CD4-positive, alpha-beta T cell treated with Interleukin-6 for 4 hours (primary cell): ENCODE data around the gene COL23A1.

Source experiments
- DNase-seq: peaks from one replicate; pipeline ENCODE4 v3.0.0-alpha.2; 2020; ENCODE audit warnings: mixed read lengths

Gene COL23A1

DNA sequence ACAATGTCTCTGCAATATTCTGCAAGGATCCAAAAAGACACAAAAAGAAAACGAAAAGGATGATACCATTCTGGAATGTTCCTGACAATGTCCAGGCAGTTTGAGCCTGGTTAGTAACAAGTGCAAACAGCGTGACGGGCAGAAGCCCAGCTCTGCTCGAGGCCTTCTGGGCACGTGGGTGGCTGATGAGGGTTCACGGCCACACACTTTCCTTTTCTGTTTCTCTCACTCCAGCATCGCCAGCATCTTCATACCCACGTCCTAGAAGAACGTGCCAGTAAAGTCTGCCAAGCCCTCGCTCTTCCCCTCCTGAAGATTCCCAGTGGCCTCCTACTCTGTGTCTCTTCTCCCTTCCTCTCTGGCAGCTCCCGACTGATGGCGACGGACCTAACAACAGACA is 36.7 kb downstream of the COL23A1 start:
- DNase-seq, result no peak

DNA sequence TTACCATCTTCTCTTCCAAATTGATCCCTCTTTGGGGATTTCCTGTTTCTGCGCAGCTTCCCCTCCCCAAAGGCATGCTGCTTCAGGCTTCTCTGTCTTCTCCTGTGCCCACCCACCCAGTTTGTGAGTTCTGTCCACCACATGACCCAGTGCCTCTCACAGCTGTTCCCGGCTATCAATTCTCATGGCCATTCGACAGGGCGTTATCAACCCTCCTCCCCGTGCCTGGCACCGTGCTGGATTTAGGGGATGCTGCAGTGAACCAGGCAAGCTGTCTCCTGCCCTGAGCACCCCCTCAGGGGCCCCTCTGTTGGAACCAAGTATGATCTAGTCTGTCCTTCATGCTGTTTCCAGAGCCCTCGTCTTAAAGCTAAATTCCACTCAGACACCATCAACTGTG is 38.7 kb downstream of the COL23A1 start:
- no peak for DNase-seq

DNA sequence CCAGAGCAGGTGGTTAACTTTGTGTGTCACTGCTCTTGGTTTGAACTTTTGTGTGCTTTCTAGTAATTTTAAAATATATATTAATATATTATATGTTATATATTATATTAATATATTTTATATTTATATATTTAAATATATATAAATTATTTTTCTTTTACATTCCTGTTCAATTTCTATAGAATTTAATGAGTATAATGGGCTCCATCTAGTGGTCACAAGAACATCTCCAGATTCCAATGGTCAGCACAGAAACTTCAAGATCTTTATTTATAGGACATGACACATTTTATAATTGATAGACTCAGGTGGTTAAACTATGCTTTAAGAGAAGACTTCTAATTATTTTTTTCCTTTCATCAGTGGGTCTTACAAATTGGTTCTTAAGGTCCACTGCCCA is 39.1 kb downstream of the COL23A1 start:
- no peak for DNase-seq

DNA sequence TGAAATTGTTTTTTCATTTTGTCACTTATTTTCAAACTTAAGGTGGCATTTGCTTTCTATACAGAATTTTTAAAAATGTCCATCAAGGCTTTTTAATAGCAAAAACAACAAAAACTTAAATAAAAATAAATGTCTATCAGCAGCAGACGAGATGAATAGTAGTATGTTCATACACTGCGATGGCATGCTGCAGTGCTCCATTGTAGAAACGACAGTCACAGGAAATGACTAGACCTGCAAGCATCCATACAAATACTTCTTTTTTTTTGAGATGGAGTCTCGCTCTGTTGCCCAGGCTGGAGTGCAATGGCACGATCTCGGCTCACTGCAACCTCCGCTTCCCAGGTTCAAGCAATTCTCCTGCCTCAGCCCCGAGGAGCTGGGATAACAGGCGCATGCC is 41.4 kb downstream of the COL23A1 start:
- no peak for DNase-seq

DNA sequence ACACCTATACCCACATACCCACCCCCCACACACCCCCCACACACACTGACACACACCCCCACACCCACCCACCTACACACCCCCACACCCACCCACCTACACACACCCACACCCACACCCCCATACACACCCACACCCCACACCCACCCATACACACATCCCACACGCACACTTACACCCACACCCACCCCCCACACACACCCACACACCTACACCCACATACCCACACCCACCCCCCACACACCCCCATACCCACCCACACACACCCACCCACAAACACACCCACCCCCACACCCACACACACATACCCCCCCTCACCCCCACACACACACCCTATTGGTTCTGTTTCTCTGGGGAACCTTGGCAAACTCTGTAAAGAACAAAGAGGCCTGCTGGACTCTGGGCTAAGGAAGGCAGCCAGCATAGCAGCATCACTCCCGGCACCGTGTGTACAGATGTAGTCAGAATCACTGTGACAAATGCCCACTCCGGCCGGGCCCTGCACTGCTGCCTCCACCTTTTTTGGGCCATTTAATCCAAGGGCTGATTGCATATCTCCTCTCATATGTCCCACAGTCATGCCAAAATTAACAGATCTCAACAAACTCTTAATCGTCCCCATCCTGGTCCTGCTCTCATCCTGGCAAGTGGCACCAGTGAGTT is 42.3 kb downstream of the COL23A1 start:
- no peak for DNase-seq

DNA sequence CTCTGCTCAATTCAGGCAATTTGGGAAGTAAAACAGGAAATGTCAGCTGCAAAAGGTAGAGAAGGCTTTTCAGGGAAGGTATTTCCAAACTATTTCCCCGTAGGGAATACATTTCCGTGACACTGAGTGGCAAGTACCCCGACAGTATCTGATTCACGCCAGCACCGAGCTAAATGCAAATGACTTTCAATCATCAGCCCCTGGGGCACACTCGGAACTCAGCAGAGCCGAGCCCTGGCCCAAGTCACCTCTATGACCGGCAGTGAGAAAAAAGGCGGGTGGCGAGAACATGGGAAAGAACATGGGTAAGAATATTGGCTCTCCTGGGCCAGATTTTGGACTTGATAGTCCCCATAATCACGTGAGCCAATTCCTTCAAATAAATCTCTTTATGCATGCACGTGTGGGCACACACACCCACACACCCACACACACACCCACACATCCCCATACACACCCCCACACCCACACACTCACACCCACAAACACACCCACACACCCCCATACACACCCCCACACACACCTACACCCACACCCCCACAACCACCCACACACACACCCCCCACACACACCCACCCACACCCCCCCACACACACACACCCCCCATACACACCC is 43.0 kb downstream of the COL23A1 start:
- DNase-seq, result no peak

DNA sequence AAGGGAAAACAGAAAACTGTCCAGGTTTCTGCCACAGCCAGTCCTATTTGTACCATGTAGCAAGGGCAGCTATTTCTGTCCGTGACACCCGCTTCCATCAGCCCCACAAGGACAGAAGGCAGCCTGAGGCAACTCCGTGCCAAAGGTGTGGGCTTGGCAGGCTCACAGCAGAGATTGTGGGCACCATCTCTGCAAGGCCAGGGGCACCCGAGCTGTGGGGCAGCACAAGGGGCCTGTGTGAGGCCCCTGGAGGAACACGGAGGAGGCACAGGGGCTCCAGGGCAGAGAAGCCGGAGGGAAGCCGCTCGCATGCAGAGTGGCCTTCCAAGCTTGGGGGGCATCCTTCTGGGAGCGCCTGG is 43.5 kb downstream of the COL23A1 start:
- no peak for DNase-seq

DNA sequence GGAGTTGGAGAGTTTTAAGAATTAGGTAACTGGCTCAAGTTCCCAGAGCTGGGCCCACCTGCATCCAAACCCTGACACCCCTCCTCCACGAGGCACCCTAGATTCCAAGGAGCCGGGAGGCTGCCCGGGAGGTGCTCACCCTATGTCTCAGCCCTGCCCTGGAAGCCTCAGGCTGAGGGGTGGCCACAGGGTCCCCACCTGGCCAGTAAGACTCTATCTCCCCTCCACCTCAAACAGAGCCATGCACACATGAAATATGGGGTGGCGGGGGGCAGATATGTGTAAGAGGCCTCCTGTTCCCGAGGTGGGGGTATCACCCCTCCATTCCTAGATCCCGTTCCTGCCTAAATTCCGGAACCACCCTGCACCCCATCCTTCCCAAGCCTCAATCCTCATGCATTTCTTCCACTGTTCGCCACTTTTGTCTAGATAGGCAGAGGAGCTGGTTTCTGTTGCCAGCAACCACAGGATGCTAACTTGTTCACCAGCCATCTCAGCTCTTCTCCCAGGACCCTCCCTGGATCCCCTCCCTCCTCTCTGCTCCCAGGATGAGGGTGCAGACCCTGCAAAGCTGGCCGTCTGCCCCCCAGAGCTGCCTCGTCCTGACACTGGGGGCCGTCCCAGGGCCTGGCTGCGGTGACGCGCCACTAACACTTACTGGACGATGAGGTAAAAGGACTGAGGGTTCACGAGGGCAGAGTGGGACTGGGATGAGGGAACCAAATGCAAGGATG is 44.1 kb downstream of the COL23A1 start:
- no peak for DNase-seq

DNA sequence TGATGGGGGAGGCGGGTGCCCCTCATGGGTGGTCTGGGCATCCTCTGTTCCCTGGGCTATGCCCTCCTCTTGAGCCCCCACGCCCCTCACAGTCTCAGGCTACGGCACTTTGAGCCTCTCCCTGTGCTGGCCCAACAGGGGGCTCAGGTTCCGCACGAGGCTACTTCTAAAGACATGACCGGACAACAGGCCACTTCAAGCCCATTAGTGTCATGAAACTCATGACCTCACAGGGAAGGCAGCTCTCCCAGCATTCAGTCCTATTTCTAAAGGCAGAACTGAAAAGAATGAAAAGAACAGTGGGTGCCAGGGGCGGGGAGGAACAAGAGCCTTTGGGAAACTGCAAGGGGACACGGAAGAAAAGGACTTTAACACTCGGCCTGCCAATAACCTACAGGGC is 45.0 kb downstream of the COL23A1 start:
- DNase-seq, result no peak

DNA sequence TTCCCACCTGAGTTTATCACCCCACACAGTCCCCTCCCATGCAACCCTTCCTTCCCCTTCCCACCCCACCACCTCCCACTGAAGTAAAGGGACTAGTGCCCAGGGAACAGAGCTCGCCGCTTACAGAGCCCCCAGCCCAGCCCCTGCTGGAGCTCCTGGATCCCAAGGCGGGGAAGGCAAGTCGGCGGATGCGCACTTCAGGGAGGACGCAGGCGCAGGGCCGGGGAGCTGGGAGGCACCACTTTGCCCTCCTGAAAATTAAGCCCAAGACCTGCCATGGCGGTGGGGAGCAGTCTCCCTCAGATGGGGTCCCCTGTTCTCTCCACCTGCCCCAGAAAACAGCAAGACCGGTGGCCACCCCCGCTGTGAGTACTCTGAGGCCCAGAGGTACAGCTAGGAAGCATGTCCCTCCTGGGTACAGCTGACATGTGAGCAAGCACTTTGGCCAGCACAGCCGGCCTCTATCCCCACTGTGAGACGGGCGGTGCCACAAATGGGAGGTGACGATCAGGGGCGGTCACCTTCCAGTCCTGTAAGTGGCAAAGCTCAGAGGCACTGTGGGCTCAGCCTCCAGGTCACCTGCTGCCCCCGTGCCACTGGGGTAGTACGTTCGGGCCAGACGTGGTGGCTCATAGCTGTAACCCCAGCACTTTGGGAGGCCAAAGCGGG is 45.9 kb downstream of the COL23A1 start:
- DNase-seq, result no peak

DNA sequence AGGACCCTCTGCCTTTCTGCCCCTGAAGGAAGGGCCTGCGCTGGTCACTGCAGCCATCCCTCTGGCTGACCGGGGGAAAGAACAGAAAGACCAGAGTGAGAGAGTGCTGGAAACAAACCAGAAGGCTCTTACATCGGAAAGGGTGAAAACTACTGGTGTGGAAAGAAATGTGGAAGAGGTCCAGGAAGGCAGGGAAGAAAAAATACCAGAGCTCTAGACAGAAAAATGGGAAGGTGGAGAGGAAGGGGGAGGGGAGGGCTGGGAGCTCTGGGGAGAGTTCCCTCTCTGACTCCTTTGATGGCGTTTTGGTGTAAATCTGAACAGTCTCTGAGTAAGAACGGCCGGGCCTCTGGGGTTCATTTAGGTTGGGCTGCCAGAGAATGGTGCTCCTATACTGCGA is 47.7 kb downstream of the COL23A1 start:
- DNase-seq, result no peak

DNA sequence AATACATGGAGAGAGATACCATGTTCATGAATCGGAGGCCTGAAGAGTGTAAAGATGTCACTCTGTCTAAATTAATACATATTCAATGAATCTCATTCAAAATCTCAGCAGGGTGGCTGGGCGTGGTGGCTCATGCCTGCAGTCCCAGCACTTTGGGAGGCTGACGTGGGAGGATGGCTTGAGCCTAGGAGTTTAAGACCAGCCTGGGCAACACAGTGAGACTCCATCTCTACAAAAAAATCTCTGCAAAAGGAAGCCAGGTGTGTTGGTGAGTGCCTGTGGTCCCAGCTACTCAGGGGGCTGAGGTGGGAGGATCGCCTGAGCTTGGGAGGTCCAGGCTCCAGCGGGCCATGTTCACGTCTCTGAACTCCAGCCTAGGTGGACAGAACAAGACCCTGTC is 49.7 kb downstream of the COL23A1 start:
- DNase-seq, result no peak

DNA sequence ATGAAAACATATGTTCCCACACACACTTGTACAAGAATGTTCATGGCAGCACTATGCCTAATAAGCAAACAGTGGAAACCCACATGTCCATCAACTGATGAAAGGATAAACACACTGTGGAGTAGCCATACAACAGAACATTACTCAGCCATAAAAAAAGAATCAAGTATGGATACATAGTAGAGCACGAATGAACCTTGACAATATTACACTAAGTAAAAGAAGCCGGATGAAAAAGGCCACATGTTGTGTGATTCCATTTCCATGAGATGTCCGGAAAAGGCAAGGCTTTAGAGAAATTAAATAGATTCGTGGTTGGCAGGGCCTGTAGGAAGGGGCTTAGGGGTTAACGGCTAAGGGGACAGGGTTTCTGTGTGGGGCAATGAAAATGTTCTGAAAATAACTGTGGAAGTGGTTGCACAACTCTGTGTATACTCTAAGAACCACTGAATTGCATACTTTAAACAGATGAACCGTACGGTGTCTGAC is 51.4 kb downstream of the COL23A1 start:
- DNase-seq, result no peak

DNA sequence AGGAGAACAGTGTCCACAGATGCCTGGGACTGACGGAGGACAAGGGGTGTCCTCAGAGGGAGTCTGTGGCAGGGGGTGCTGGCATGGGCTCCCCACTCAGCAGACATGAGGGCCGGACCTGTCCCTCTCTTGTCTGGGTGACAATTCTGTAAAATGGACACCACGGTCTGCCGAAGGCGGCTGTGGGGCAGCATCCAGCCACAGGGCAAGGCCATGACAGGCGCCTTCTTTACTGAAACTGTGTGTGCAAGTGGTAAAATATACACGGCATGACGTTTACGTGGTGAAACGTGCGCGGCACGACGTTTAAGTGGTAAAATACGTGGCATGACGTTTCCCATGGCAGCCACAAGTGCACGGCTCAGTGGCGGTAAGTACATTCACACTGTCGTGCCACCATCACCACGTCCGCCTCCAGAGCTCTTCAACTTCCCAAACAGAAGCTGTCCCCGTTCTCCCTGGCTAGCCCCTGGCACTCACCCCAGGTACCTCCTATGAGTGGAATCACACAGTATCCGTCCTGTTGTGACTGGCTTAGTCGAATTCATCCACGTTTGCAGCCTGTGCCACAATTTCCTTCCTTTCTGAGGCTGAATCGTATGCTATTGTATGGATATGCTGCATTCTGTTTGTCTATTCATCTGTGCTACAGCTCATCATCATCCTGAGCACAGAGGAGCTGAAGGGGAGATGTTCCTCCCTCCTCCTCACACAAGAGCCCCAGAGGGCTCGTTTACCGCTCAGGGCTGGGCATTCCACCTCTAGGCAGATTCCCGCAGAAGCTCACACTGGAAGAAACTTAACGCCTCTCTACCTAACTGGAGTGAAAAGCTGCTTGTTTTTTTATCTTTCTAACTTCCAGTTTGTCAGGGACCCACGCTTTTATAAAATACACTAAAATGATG is 52.5 kb downstream of the COL23A1 start:
- DNase-seq, result no peak

DNA sequence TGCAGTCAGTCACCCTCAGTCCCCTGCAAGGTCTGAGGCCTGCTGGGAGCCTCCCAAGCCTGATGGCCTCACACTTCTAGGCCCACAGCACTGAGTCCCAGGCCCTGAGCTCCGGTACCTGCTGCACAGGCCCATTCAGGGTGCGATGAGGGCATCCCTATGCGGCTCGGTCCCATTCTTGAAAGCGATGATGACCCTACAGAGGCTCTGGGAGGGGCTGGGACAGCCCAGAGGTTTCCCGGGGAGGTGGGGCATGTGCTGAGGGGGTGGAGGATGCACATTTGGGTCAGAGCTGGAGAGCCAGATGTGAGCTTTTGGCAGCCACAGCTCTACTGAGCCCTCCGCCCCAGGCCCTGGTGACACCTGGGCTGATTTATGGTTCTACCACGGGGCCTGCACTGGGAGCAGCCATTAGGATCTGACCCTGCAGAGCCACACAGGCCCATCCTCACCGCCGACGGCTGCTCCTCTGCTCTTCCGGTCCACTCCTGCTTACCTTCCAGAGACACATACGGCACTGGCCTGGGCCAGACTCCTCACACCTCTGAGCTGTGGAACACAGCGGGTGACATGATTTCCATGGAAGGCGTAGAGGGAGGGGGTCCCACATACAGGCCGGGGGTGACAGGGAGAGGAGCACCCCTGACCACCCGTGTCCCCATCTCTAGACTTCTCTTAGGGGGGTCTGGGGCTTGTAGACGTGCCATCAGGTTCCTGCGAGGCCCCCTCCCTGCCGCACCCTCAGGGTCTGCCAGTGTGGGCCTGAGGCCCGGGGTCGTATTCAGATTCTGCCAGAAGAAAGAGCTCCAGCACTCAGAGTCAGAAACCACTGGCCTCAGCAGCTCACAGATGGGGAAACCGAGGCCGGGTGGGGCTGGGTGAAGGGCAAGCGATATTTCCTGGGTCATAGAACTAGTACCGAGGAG is 53.4 kb downstream of the COL23A1 start:
- DNase-seq, result no peak

DNA sequence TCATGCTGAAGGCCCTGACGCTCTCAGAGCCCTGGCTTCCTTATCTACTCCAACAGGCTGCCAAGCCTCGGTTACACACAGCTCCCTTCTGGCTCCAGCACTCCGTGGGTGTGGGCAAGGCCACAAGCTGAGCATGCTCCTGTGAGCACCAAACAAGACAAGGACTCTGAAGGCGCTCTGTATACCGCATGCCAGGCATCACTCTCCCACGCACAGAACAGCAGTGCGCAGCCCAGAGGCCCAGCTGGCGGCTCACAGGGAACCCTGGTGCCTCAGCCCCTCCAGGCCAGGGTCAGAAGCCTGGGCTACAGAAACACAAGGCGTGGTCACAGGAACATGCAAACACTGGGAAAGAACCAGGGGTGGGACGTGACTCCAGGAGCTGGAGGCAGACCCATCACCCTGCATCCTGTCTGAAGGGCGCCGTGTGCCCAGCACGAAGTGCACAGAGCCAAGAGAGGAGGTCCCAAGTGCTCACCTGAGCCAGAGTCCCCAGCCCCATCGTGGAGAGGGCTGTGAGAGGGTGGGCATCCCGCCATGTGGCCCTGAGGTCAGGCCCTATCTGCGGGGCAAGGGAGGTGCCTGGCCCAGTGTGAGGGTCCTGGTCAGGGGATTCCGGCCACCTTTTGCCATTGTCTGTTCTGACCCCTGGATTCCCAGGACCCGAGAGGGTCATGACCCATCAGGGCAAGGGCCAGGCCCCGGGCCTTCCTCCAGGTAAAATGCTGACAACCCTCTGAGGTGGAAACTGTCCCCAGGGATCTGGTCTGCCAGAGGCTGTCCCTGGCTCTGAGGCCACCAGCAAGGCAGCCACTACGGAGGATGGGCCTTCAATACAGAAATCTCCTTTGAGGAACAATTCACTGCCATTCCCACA is 54.7 kb downstream of the COL23A1 start:
- DNase-seq, result no peak

DNA sequence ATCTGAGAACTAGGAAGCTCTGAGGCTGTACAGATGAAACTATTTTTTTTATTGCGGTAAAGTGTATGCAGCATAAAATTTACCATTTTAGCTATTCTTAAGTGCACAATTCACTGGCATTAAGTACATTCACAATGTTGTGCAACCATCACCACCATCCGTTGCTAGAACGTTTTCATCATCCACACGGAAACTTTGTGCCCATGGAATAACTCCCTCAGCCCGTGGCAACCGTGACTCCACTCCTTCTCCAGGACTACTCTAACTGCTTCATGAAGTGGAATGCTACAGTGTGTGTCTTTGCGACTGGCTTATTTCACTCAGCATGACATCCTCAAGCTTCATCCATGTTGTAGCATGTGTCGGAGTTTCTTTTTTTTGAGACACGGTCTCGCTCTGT is 57.1 kb downstream of the COL23A1 start:
- no peak for DNase-seq

DNA sequence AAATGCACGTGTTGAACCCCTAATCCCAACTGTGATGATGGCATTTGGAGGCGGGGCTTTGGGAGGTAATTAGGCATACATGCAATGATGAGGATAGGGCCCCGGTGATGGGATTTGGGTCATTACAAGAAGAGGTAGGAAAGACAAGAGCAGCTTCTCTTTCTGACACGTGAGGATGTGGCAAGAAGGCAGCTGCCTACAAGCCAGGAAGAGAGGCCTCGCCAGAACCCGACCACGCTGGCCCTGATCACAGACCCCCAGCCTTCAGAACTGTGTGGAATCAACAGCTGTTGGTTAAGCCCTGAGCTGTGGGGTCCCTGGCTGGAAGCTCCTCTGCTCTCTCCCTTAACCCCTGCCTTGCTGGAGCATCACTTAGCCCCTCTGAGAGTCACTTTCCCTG is 57.5 kb downstream of the COL23A1 start:
- DNase-seq, result no peak

DNA sequence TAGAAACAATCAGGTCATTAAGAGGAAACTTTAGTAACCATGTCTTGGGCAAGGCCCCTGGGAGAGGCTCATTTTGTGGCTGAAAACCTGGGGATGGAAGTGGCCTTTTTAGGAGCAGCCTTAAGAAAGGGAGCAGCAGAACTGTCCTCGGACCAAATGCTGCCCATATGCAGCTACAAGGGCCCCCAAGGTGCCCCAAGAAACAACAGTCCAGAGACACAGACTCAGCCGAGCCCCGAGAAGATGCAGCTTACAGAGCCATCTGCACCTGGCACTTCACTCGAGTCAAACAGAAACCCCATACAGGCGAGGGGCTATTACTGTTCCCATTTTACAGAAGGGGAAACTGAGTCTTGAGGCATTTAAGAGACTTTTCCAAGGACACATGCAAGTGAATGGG is 58.0 kb downstream of the COL23A1 start:
- no peak for DNase-seq

DNA sequence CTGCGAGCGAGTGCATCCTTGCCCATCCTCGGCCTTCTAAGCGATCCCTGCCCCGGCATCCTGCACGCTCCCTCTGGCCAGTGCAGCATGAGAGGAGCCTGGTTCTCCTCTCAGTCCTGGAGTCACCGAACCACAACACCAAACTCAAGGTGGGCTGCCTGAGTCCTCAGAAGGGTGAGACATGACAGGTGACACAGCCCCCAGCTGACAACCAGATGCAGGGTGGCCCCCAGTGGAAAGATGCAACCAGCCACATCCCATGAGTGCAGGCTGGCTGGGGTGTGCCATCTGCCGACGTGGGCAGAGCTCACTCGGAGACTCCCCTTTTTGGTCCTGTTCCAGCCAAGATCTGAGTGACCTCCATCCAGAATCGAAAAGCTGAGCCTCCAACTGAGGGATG is 58.4 kb downstream of the COL23A1 start:
- DNase-seq, result no peak

DNA sequence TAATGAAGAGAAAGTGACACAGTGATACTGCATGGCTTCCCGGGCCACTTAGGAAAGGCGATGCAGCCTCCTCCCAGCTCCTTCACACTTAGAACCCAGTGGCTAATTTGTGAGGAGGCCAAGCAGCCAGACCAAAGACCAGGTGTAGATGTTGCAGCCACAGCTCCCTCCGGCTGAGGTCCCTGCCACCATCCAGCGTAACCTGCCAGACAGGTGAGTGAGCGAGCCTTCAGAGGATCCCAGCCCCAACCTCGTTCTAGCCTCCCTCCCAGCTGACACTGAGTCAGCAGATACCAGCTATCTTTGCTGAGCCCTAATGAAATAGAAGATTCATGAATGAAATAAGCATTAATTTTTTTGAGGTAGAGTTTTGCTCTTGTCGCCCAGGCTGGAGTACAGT is 59.7 kb downstream of the COL23A1 start:
- no peak for DNase-seq
